HTERT RPE-1 (cell line): ENCODE results near the gene ATP8A2.

Source experiments
- in situ Hi-C: fragments of 300-500 bp; cut with MboI; formaldehyde crosslinking; loops from 4 replicates; pipeline ENCODE4 v1.14.3; 2020; ENCODE audit warnings: low sequenced_read_pairs

The ATP8A2 gene

GRCh38 chr13:25902891-25903341, 531.1 kb downstream of the ATP8A2 start:
- in situ Hi-C loops: no loop called here

- in situ Hi-C loops: no loop called here
Observed at GRCh38 chr13:25904830-25905229, 533.1 kb downstream of the ATP8A2 start.

GRCh38 chr13:25905611-25906010, 533.8 kb downstream of the ATP8A2 start:
- in situ Hi-C loops: no loop called here

- in situ Hi-C loops: no loop called here
Observed at GRCh38 chr13:25906191-25906661, 534.5 kb downstream of the ATP8A2 start.

GRCh38 chr13:25908366-25908765, 536.6 kb downstream of the ATP8A2 start:
- in situ Hi-C loops: no loop called here

GRCh38 chr13:25910243-25910642, 538.5 kb downstream of the ATP8A2 start:
- in situ Hi-C loops: no loop called here

GRCh38 chr13:25910991-25911419, 539.2 kb downstream of the ATP8A2 start:
- in situ Hi-C loops: no loop called here

GRCh38 chr13:25912961-25913360, 541.2 kb downstream of the ATP8A2 start:
- in situ Hi-C loops: no loop called here

- in situ Hi-C loops: no loop called here
Observed at GRCh38 chr13:25915840-25916518, 544.2 kb downstream of the ATP8A2 start.

- in situ Hi-C loops: no loop called here
Observed at GRCh38 chr13:25920277-25920676, 548.5 kb downstream of the ATP8A2 start.

- in situ Hi-C loops: no loop called here
Observed at GRCh38 chr13:25920931-25921330, 549.2 kb downstream of the ATP8A2 start.

GRCh38 chr13:25922376-25922775, 550.6 kb downstream of the ATP8A2 start:
- in situ Hi-C loops: no loop called here

GRCh38 chr13:25923217-25924085, 551.7 kb downstream of the ATP8A2 start:
- in situ Hi-C loops: no loop called here

- in situ Hi-C loops: no loop called here
Observed at GRCh38 chr13:25927363-25927762, 555.6 kb downstream of the ATP8A2 start.

GRCh38 chr13:25927932-25928331, 556.2 kb downstream of the ATP8A2 start:
- in situ Hi-C loops: no loop called here

- in situ Hi-C loops: no loop called here
Observed at GRCh38 chr13:25928941-25929505, 557.2 kb downstream of the ATP8A2 start.

- in situ Hi-C loops: no loop called here
Observed at GRCh38 chr13:25929816-25930215, 558.0 kb downstream of the ATP8A2 start.

- in situ Hi-C loops: no loop called here
Observed at GRCh38 chr13:25930653-25931052, 558.9 kb downstream of the ATP8A2 start.

GRCh38 chr13:25932365-25932764, 560.6 kb downstream of the ATP8A2 start:
- in situ Hi-C loops: no loop called here

GRCh38 chr13:25933520-25933919, 561.7 kb downstream of the ATP8A2 start:
- in situ Hi-C loops: no loop called here

GRCh38 chr13:25934127-25934526, 562.4 kb downstream of the ATP8A2 start:
- in situ Hi-C loops: no loop called here
